Tibial nerve (tissue), 4 donors: Measurements from ENCODE around the gene OTOP2. TPM values are rescaled to one million over a fixed set of nuclear protein-coding genes. Genes with fewer than 3 reads are reported as not detected.
A peak's percentile ranks its signal among the peaks of the same experiment; 100 is the strongest.

Experiments used
- DNase-seq, 2 donors: peaks; one replicate each; pipeline ENCODE4 v3.0.0-alpha.2; 2019; ENCODE audit warnings: low spot score in 2 of 2
- H3K27ac ChIP-seq, 4 donors: fragments of 200-600 bp; sonication (generic) in 3 of 4; one replicate each; pipeline ENCODE4 v1.5.1; 2017 to 2019; ENCODE audit warnings: mild to moderate bottlenecking in 1 of 4
- H3K27me3 ChIP-seq, 2 donors: fragments of 200-600 bp; sonication (generic) in 1 of 2; one replicate each; pipeline versions ENCODE4 v1.5.1 to v1.6.0; 2017 to 2019
- H3K36me3 ChIP-seq, 3 donors: fragments of 200-600 bp; sonication (generic); one replicate each; pipeline ENCODE4 v1.5.1; 2018 to 2019
- H3K4me1 ChIP-seq, 4 donors: fragments of 200-600 bp; sonication (generic) in 3 of 4; one replicate each; pipeline ENCODE4 v1.5.1; 2017 to 2019
- H3K4me3 ChIP-seq, 4 donors: fragments of 200-600 bp; sonication (generic) in 3 of 4; one replicate each; pipeline ENCODE4 v1.5.1; 2017 to 2019; ENCODE audit warnings: mild to moderate bottlenecking in 1 of 4, moderate library complexity in 1 of 4
- H3K9me3 ChIP-seq, 4 donors: fragments of 200-600 bp; sonication (generic) in 3 of 4; one replicate each; pipeline ENCODE4 v1.5.1; 2017 to 2019
- EP300 ChIP-seq, 2 donors: sonication (generic); formaldehyde crosslinking; IDR thresholded peaks; one replicate each; pipeline ENCODE4 v1.6.1; 2017; ENCODE audit warnings: antibody characterized with exemption in 2 of 2, mild to moderate bottlenecking in 1 of 2
- POLR2A ChIP-seq, 2 donors: fragments of 450-650 bp; IDR thresholded peaks; one replicate each; pipeline ENCODE4 v1.6.1; 2017; ENCODE audit warnings: antibody characterized with exemption in 2 of 2, mild to moderate bottlenecking in 2 of 2, moderate library complexity in 2 of 2
- WGBS, 2 donors: methylation state at CpG; one replicate each; pipeline ENCODE4 v1.1.5; 2018; 5-methylcytosine and 5-hydroxymethylcytosine counted together
- total RNA-seq, 4 donors: library from RNA; depleted of rRNA; stranded (reverse); fragments of >200 nt; gene quantifications; one replicate each; pipeline ENCODE4 v1.1.0, GENCODE V29; 2016
- TF ChIP-seq, protein P1 (sequence below), 5 experiments: fragments of 200-600 bp in 3 of 5; fragments of 450-650 bp in 2 of 5; sonication (generic) in 3 of 5; IDR thresholded peaks; one replicate each; pipeline ENCODE4 v1.5.1; 2016 to 2019; ENCODE audit warnings: antibody characterized with exemption in 5 of 5, mild to moderate bottlenecking in 3 of 5, moderate library complexity in 2 of 5

Gene OTOP2
- total RNA-seq, 4 donors from 2014 or later, result not detected

DNA sequence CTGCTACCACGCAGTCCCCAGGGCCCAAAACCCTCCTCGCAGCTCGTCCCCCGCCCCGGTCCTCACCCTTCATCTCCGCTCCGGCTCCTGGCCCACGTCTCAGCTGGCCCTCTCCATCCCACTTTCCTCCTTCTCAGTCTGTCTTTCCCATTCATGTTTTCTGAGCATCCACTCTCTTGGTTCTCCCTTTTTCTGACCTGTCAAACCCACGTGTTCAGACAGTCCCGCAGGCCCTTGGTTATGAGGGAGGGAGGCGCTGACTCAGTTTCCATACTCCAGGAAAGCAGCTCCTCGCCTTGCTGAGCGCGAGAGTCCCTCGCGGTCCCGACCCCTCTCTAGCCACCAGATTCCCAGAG is 48.9 kb downstream of the OTOP2 start:
- no peaks in the 10 kb centered on the region for H3K36me3 ChIP-seq
- H3K4me1 ChIP-seq, result peaks cover 0 to 16% (median 11%) of the 10 kb centered on the region in 4 donors
- peak overlapping the region in 2 of 4 donors; percentile 14 to 66 for H3K27ac ChIP-seq
- 12 to 14% methylated on average over 17 of the region's 17 CpGs for WGBS, 2 donors
- H3K4me3 ChIP-seq, result peak overlapping the region in 3 of 4 donors; percentile 34 to 55 (median 54)
- no peaks in the 10 kb centered on the region for H3K9me3 ChIP-seq
- no peak for DNase-seq
- no peak for TF ChIP-seq POLR2A (IDR thresholded peaks at IDR 0.05)
- no peak for TF ChIP-seq EP300 (IDR thresholded peaks at IDR 0.05)
- TF ChIP-seq, protein P1, sequence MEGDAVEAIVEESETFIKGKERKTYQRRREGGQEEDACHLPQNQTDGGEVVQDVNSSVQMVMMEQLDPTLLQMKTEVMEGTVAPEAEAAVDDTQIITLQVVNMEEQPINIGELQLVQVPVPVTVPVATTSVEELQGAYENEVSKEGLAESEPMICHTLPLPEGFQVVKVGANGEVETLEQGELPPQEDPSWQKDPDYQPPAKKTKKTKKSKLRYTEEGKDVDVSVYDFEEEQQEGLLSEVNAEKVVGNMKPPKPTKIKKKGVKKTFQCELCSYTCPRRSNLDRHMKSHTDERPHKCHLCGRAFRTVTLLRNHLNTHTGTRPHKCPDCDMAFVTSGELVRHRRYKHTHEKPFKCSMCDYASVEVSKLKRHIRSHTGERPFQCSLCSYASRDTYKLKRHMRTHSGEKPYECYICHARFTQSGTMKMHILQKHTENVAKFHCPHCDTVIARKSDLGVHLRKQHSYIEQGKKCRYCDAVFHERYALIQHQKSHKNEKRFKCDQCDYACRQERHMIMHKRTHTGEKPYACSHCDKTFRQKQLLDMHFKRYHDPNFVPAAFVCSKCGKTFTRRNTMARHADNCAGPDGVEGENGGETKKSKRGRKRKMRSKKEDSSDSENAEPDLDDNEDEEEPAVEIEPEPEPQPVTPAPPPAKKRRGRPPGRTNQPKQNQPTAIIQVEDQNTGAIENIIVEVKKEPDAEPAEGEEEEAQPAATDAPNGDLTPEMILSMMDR (IDR thresholded peaks at IDR 0.05), result no peak
- H3K27me3 ChIP-seq, result peaks cover 0 to 36% of the 10 kb centered on the region in 2 donors

DNA sequence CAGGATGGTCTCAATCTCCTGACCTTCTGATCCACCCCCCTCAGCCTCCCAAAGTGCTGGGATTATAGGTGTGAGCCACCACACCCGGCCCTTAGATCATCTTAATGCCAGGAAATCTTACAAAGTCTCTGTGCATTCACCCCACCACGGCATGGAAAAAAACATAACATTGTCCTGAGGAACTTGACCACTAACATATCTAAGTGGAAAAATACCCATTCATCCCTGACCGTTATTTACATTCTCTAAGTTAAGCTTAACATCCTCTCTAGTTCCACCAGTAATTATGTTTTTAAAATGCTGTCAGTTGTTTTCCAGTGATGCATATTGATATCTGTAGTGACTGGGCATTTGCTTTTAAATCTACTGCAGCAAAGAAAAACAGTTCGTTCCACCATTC is 51.9 kb downstream of the OTOP2 start:
- Histone ChIP-seq H3K4me3 (no peak overlapping the region), H3K36me3 (no peaks in the 10 kb centered on the region), H3K27ac (no peak overlapping the region), H3K4me1 (peaks cover 0 to 16% (median 11%) of the 10 kb centered on the region in 4 donors), H3K27me3 (peaks cover 0 to 28% of the 10 kb centered on the region in 2 donors), H3K9me3 (no peaks in the 10 kb centered on the region)
- DNase-seq, result no peak
- 79 to 80% methylated on average over 4 of the region's 4 CpGs for WGBS, 2 donors
- TF ChIP-seq EP300 (IDR thresholded peaks at IDR 0.05) (no peak), POLR2A (IDR thresholded peaks at IDR 0.05) (no peak)
- TF ChIP-seq, protein P1 (IDR thresholded peaks at IDR 0.05), result no peak

DNA sequence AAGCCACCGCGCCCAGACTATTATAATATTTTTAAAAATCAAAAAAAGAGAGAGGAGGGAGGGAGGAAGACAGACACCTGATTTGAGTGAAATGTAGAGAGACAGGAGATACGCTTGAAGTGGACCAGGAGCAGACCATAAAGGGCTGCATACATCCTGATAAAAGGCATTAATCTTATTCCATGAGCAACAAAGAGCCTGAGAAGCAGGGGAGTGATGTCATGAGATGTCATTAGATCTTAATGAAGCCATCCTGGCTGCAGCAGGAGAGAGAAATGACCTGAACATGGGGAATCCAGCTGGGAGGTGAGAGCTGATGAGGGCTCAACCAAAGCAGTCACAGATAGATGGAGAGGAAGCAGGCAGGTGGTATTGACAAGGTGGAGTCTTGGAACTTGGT is 53.7 kb downstream of the OTOP2 start:
- peaks cover 0 to 20% (median 13%) of the 10 kb centered on the region in 4 donors for H3K4me1 ChIP-seq

DNA sequence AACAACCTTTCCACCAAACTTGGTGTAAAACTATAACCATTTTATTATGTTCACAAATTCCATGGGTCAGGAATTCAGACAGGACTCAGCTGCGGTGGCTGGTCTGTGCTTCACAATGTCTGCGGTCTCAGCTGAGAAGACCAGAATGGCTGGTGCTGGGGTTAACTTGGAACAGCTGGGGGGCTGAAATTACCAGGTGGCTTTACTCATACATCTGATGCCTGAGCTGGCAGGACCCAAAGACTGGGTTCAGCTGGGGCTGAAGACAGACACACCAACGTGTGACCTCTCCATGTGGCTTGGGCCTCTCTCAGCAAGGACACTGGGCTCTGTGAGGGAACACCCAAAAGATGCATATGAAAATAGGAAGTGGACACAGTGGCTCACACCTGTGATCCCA is 54.2 kb downstream of the OTOP2 start:
- Histone ChIP-seq H3K36me3 (no peaks in the 10 kb centered on the region), H3K4me3 (no peak overlapping the region), H3K4me1 (peaks cover 0 to 21% (median 12%) of the 10 kb centered on the region in 4 donors), H3K27ac (no peak overlapping the region), H3K9me3 (no peaks in the 10 kb centered on the region), H3K27me3 (peaks cover 0 to 7% of the 10 kb centered on the region in 2 donors)
- 72 to 76% methylated on average over 3 of the region's 3 CpGs for WGBS, 2 donors
- TF ChIP-seq POLR2A (IDR thresholded peaks at IDR 0.05), result no peak
- no peak for TF ChIP-seq EP300 (IDR thresholded peaks at IDR 0.05)
- TF ChIP-seq, protein P1 (IDR thresholded peaks at IDR 0.05), result no peak
- DNase-seq, result no peak

More for the DNA sequence above, 53.7 kb downstream of the OTOP2 start:
- WGBS, 2 donors, result 89 to 94% methylated on average over 3 of the region's 3 CpGs
- peaks cover 0 to 12% of the 10 kb centered on the region in 2 donors for H3K27me3 ChIP-seq
- H3K27ac ChIP-seq, result no peak overlapping the region
- no peak for DNase-seq
- H3K9me3 ChIP-seq, result no peaks in the 10 kb centered on the region
- H3K4me3 ChIP-seq, result no peak overlapping the region
- no peaks in the 10 kb centered on the region for H3K36me3 ChIP-seq
- no peak for TF ChIP-seq POLR2A (IDR thresholded peaks at IDR 0.05)
- TF ChIP-seq EP300 (IDR thresholded peaks at IDR 0.05), result no peak
- TF ChIP-seq, protein P1 (IDR thresholded peaks at IDR 0.05), result no peak

DNA sequence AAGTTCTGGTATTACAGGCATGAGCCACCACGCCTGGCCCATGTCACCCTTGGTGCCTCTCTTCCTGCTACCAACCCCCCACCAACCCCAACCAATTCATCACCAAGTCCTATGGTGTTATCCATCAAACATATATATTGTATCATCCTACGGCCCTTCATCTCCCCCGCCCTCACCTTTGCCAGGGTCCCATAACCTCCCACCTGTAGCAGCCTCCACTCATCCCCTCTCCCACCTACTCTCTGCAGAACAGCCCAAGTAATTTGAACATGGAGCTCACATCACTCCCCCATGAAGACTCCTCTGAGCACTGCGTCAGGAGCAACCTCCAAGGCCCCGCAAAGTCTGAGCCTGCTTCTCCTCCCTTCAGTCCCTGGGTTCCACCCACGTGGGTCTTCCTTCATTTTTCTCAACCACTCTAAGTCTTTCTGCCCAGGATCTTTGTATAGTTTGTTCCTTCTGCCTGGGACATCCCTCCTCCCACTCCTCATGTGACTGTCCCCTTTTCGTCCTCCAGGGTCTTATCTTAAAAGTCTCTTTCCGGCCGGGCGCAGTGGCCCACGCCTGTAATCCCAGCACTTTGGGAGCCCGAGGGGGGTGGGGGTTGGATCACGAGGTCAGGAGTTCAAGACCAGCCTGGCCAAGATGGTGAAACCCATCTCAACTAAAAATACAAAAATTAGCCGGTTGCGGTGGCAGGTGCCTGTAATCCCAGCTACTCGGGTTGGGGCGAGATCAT is 55.5 kb downstream of the OTOP2 start:
- TF ChIP-seq, protein P1 (IDR thresholded peaks at IDR 0.05), result no peak
- TF ChIP-seq POLR2A (IDR thresholded peaks at IDR 0.05) (no peak), EP300 (IDR thresholded peaks at IDR 0.05) (no peak)
- no peak overlapping the region for H3K4me3 ChIP-seq
- no peak for DNase-seq
- no peaks in the 10 kb centered on the region for H3K27me3 ChIP-seq
- H3K4me1 ChIP-seq, result peaks cover 0 to 22% (median 12%) of the 10 kb centered on the region in 4 donors
- H3K9me3 ChIP-seq, result no peaks in the 10 kb centered on the region
- H3K27ac ChIP-seq, result no peak overlapping the region
- H3K36me3 ChIP-seq, result no peaks in the 10 kb centered on the region
- 80 to 84% methylated on average over 17 of the region's 17 CpGs for WGBS, 2 donors
